GM10248 (cell line): ENCODE data around the gene ARHGAP8.

Experiments used
- CTCF ChIA-PET: fragments of 300-600 bp; sonication (Branson Sonifier 250); formaldehyde crosslinking; extraction: SDS; loops from one replicate; lab custom pipeline; 2021; ENCODE audit warnings: antibody characterized with exemption; lab: Yijun Ruan, JAX
- POLR2A ChIA-PET: fragments of 350-650 bp; sonication (Branson Sonifier 250); formaldehyde crosslinking; extraction: SDS; loops from one replicate; lab custom pipeline; 2020; ENCODE audit warnings: antibody characterized with exemption; lab: Yijun Ruan, JAX
- DNase-seq: peaks from one replicate; pipeline ENCODE4 v3.0.0; 2012; ENCODE audit errors: extremely low spot score
- CTCF ChIP-seq: IDR thresholded peaks from 2 replicates; pipeline ENCODE4 v1.5.1; 2012; ENCODE audit warnings: mild to moderate bottlenecking, low read depth; ENCODE audit errors: extremely low read depth, missing control alignments, control extremely low read depth

The ARHGAP8 gene

GRCh38 chr22:44759430-44760310 is 7.3 kb downstream of the ARHGAP8 start:
- POLR2A ChIA-PET = no interaction called here
- TF ChIP-seq CTCF = no peak
- DNase-seq = no peak
- CTCF ChIA-PET = interaction anchor here (0.5 to 1.1 kb wide), 2 partner anchors 18 to 1357 kb away, joined by 3 read pairs; no protein-coding TSS in a partner anchor

GRCh38 chr22:44760476-44760875 is 8.1 kb downstream of the ARHGAP8 start:
- no peak for DNase-seq
- no peak for TF ChIP-seq CTCF
- ChIA-PET CTCF (interaction anchor here (1.1 kb wide), 1 partner anchor 1357 kb away, joined by 3 read pairs; no protein-coding TSS in a partner anchor), POLR2A (no interaction called here)

DNA sequence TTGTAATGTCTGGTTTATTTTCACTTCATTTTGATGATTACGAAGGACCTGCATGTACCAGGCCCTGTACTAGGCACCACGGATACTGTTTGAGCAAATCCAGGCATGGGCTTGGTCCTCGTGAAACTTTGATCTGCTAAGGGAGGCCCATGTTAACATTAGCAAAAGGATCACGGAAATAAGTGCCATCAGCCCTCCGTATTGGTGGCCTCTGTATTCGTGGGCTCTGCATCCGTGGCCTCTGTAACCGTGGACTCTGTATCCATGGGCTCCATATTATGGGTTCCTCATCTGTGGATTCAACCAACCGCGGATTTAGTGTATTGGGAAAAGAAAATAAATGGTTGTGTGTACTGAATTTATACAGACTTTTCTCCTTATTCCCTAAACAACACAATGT is 8.7 kb downstream of the ARHGAP8 start:
- POLR2A ChIA-PET = no interaction called here
- CTCF ChIA-PET = no interaction called here

DNA sequence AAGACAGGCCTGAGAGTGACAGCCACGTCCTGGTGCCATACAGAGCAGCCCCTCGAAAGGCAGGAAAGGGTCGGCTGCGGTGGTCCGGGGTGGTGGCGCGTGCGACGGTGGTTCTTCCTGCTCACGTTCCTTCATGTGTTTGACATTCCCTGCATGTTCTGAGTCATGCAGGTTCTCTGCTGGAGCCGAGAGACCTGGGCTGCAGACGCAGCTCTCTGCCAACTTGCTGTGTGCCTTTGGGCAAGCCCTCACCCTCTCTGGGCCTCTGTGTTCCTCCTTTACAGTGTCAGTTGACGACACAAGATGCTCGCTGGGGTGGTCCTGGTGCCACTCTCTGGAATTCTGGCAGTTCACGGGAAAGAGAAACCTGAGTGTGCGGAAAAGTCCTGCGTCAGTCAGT is 12.0 kb downstream of the ARHGAP8 start:
- DNase-seq = no peak
- POLR2A ChIA-PET = no interaction called here
- no peak for TF ChIP-seq CTCF
- CTCF ChIA-PET = no interaction called here

More for the DNA sequence above, 8.7 kb downstream of the ARHGAP8 start:
- DNase-seq = no peak
- TF ChIP-seq CTCF = no peak

DNA sequence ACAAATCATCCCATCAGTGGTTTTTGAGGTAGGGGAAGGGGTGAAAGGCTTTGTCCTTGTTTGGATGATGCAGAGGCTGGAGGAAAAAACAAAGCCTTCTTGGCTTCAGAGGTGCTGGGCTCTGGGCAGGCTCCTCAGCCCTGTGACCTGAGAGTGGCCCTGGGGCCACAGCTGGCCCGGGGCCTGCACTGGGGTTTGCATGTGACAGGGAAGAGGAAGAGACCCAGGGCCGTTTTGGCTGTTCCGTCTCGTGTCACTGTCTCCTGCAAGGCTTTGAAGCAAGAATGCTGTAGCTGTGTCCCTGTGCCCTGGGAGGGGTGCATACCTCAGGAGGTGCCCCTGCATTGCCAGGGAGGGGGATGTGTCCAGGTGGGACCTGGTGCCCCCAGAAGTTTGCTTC is 12.6 kb downstream of the ARHGAP8 start:
- TF ChIP-seq CTCF = no peak
- POLR2A ChIA-PET = no interaction called here
- DNase-seq = no peak
- CTCF ChIA-PET = no interaction called here

- DNase-seq = no peak
- TF ChIP-seq CTCF = no peak
- POLR2A ChIA-PET = no interaction called here
- CTCF ChIA-PET = no interaction called here
Measured at GRCh38 chr22:44765571-44766285, 13.4 kb downstream of the ARHGAP8 start.
